ENCODE results near the gene BACE2. TPM values are rescaled to one million over a fixed set of nuclear protein-coding genes. Genes with fewer than 3 reads are reported as not detected.
A peak's percentile ranks its signal among the peaks of the same experiment; 100 is the strongest.

Gene BACE2
- total RNA-seq, 2 donors from 2014 or later = 71.9 to 129 TPM

GRCh38 chr21:41128981-41129380 is 39.0 kb upstream of the BACE2 start:
- no peak for TF ChIP-seq CTCF (IDR thresholded peaks at IDR 0.05)
- H3K4me1 ChIP-seq (ENCODE audit: control insufficient read depth in 1 of 2, low read depth in 2 of 2) = peaks cover 6 to 13% of the 10 kb centered on the region in 2 donors
- ATAC-seq (ENCODE audit: insufficient number of reproducible peaks, low FRiP score, low read depth) (no peak), DNase-seq (ENCODE audit: low spot score) (no peak)
- H3K9me3 ChIP-seq = peaks cover 2% of the 10 kb centered on the region
- H3K4me3 ChIP-seq = no peak overlapping the region
- no peaks in the 10 kb centered on the region for H3K36me3 ChIP-seq
- no peaks in the 10 kb centered on the region for H3K27me3 ChIP-seq (replicated peaks; ENCODE audit: insufficient read depth)
- H3K27ac ChIP-seq = no peak overlapping the region

- Histone ChIP-seq H3K27me3 (replicated peaks; ENCODE audit: insufficient read depth) (no peaks in the 10 kb centered on the region), H3K4me1 (ENCODE audit: control insufficient read depth in 1 of 2, low read depth in 2 of 2) (no peaks in the 10 kb centered on the region), H3K27ac (no peak overlapping the region), H3K4me3 (no peak overlapping the region), H3K9me3 (peaks cover 2% of the 10 kb centered on the region), H3K36me3 (no peaks in the 10 kb centered on the region)
- no peak for TF ChIP-seq CTCF (IDR thresholded peaks at IDR 0.05)
- ATAC-seq (ENCODE audit: insufficient number of reproducible peaks, low FRiP score, low read depth) (no peak), DNase-seq (ENCODE audit: low spot score) (no peak)
Observed at GRCh38 chr21:41130883-41131282, 37.1 kb upstream of the BACE2 start.

GRCh38 chr21:41133874-41134522 is 34.0 kb upstream of the BACE2 start:
- H3K27ac ChIP-seq = no peak overlapping the region

GRCh38 chr21:41135746-41136145 is 32.2 kb upstream of the BACE2 start:
- H3K27ac ChIP-seq = no peak overlapping the region
- no peaks in the 10 kb centered on the region for H3K27me3 ChIP-seq (replicated peaks; ENCODE audit: insufficient read depth)
- peaks cover 0 to 3% of the 10 kb centered on the region in 2 donors for H3K4me1 ChIP-seq (ENCODE audit: control insufficient read depth in 1 of 2, low read depth in 2 of 2)
- DNase-seq (ENCODE audit: low spot score) (no peak), ATAC-seq (ENCODE audit: insufficient number of reproducible peaks, low FRiP score, low read depth) (no peak)
- H3K4me3 ChIP-seq = no peak overlapping the region
- H3K9me3 ChIP-seq = no peaks in the 10 kb centered on the region
- no peak for TF ChIP-seq CTCF (IDR thresholded peaks at IDR 0.05)
- no peaks in the 10 kb centered on the region for H3K36me3 ChIP-seq

More at GRCh38 chr21:41133874-41134522, 34.0 kb upstream of the BACE2 start:
- Histone ChIP-seq H3K36me3 (no peaks in the 10 kb centered on the region), H3K9me3 (peaks cover 2% of the 10 kb centered on the region), H3K4me1 (ENCODE audit: control insufficient read depth in 1 of 2, low read depth in 2 of 2) (no peaks in the 10 kb centered on the region), H3K4me3 (no peak overlapping the region), H3K27me3 (replicated peaks; ENCODE audit: insufficient read depth) (no peaks in the 10 kb centered on the region)
- TF ChIP-seq CTCF (IDR thresholded peaks at IDR 0.05) = peak; percentile 32
- ATAC-seq (ENCODE audit: insufficient number of reproducible peaks, low FRiP score, low read depth) (no peak), DNase-seq (ENCODE audit: low spot score) (no peak)

- H3K27ac ChIP-seq = no peak overlapping the region
- H3K4me3 ChIP-seq = no peak overlapping the region
- no peak for DNase-seq (ENCODE audit: low spot score)
- no peaks in the 10 kb centered on the region for H3K9me3 ChIP-seq
- no peaks in the 10 kb centered on the region for H3K27me3 ChIP-seq (replicated peaks; ENCODE audit: insufficient read depth)
- no peak for TF ChIP-seq CTCF (IDR thresholded peaks at IDR 0.05)
- H3K36me3 ChIP-seq = no peaks in the 10 kb centered on the region
- peaks cover 2 to 8% of the 10 kb centered on the region in 2 donors for H3K4me1 ChIP-seq (ENCODE audit: control insufficient read depth in 1 of 2, low read depth in 2 of 2)
- no peak for ATAC-seq (ENCODE audit: insufficient number of reproducible peaks, low FRiP score, low read depth)
Observed at GRCh38 chr21:41136286-41136685, 31.7 kb upstream of the BACE2 start.
